ENCODE results near the gene SMG9.
"Not testable (repeated sequence)": the region's sequence is repeated elsewhere in the genome, so short reads cannot be mapped to it uniquely, and the experiment has no call there.

The SMG9 gene

GRCh38 chr19:43768273-43769050 is 13.7 kb upstream of the SMG9 start:
- DNase-seq (ENCODE audit: low read depth): peak; percentile 79
- H3K4me3 ChIP-seq (ENCODE audit: low read depth, low read length): no peak overlapping the region
- TF ChIP-seq MYC (IDR thresholded peaks at IDR 0.05; ENCODE audit: low read depth, low read length): no peak

- no peak for DNase-seq (ENCODE audit: low read depth)
- H3K4me3 ChIP-seq (ENCODE audit: low read depth, low read length): no peak overlapping the region
- TF ChIP-seq MAX (IDR thresholded peaks at IDR 0.05; ENCODE audit: low read depth, low read length): no peak
- TF ChIP-seq POLR2A (IDR thresholded peaks at IDR 0.05; ENCODE audit: extremely low read depth, insufficient read length): no peak
- TF ChIP-seq CTCF (IDR thresholded peaks at IDR 0.05; ENCODE audit: low read depth, low read length): no peak
- no peak for TF ChIP-seq MYC (IDR thresholded peaks at IDR 0.05; ENCODE audit: low read depth, low read length)
Measured at GRCh38 chr19:43767818-43768217, 13.1 kb upstream of the SMG9 start.

GRCh38 chr19:43767316-43767715 is 12.6 kb upstream of the SMG9 start:
- DNase-seq (ENCODE audit: low read depth): no peak

GRCh38 chr19:43766755-43767043 is 11.9 kb upstream of the SMG9 start:
- no peak for DNase-seq (ENCODE audit: low read depth)
- H3K4me3 ChIP-seq (ENCODE audit: low read depth, low read length): no peak overlapping the region
- no peak for TF ChIP-seq CTCF (IDR thresholded peaks at IDR 0.05; ENCODE audit: low read depth, low read length)
- TF ChIP-seq POLR2A (IDR thresholded peaks at IDR 0.05; ENCODE audit: extremely low read depth, insufficient read length): no peak
- TF ChIP-seq MAX (IDR thresholded peaks at IDR 0.05; ENCODE audit: low read depth, low read length): no peak
- no peak for TF ChIP-seq MYC (IDR thresholded peaks at IDR 0.05; ENCODE audit: low read depth, low read length)

More at GRCh38 chr19:43767316-43767715, 12.6 kb upstream of the SMG9 start:
- TF ChIP-seq MYC (IDR thresholded peaks at IDR 0.05; ENCODE audit: low read depth, low read length) (no peak), CTCF (IDR thresholded peaks at IDR 0.05; ENCODE audit: low read depth, low read length) (no peak), POLR2A (IDR thresholded peaks at IDR 0.05; ENCODE audit: extremely low read depth, insufficient read length) (no peak), MAX (IDR thresholded peaks at IDR 0.05; ENCODE audit: low read depth, low read length) (no peak)
- no peak overlapping the region for H3K4me3 ChIP-seq (ENCODE audit: low read depth, low read length)

- TF ChIP-seq MAX (IDR thresholded peaks at IDR 0.05; ENCODE audit: low read depth, low read length) (no peak), POLR2A (IDR thresholded peaks at IDR 0.05; ENCODE audit: extremely low read depth, insufficient read length) (no peak), CTCF (IDR thresholded peaks at IDR 0.05; ENCODE audit: low read depth, low read length) (no peak), MYC (IDR thresholded peaks at IDR 0.05; ENCODE audit: low read depth, low read length) (no peak)
- H3K4me3 ChIP-seq (ENCODE audit: low read depth, low read length): no peak overlapping the region
- peak; percentile 75 for DNase-seq (ENCODE audit: low read depth)
Measured at GRCh38 chr19:43765109-43765876, 10.5 kb upstream of the SMG9 start.

- DNase-seq (ENCODE audit: low read depth): not testable (repeated sequence)
Measured at GRCh38 chr19:43764684-43765083, 9.9 kb upstream of the SMG9 start.

More at GRCh38 chr19:43764684-43765083, 9.9 kb upstream of the SMG9 start:
- H3K4me3 ChIP-seq (ENCODE audit: low read depth, low read length): not testable (repeated sequence)

Data from NB4 (cell line).